HEK293 (cell line): ENCODE results near the gene EXOSC5.
A peak's percentile ranks its signal among the peaks of the same experiment; 100 is the strongest.

ENCODE experiments used
- GLIS2 ChIP-seq: fragments of 450-650 bp; formaldehyde crosslinking; IDR thresholded peaks from 2 replicates; pipeline ENCODE4 v1.5.1; 2016; ENCODE audit warnings: missing biosample characterization, missing genetic modification characterization
- IKZF3 ChIP-seq: fragments of 450-650 bp; IDR thresholded peaks from 2 replicates; pipeline ENCODE4 v1.5.0; 2018; ENCODE audit warnings: missing biosample characterization, mild to moderate bottlenecking, missing genetic modification characterization, moderate library complexity
- KLF9 ChIP-seq: fragments of 450-650 bp; formaldehyde crosslinking; IDR thresholded peaks from 2 replicates; pipeline ENCODE4 v1.5.1; 2016; ENCODE audit warnings: missing biosample characterization, missing genetic modification characterization, low read depth
- SCRT1 ChIP-seq: fragments of 450-650 bp; formaldehyde crosslinking; IDR thresholded peaks from 2 replicates; pipeline ENCODE4 v1.5.1; 2016; ENCODE audit warnings: missing biosample characterization, missing genetic modification characterization, borderline replicate concordance
- SCRT2 ChIP-seq: fragments of 450-650 bp; formaldehyde crosslinking; IDR thresholded peaks from 2 replicates; pipeline ENCODE4 v1.5.1; 2016; ENCODE audit warnings: missing biosample characterization, missing genetic modification characterization
- SP3 ChIP-seq: fragments of 450-650 bp; formaldehyde crosslinking; IDR thresholded peaks from 2 replicates; pipeline ENCODE4 v1.5.1; 2016; ENCODE audit warnings: missing biosample characterization, missing genetic modification characterization
- WT1 ChIP-seq: fragments of 450-650 bp; formaldehyde crosslinking; IDR thresholded peaks from 2 replicates; pipeline ENCODE4 v1.5.1; 2016; ENCODE audit warnings: missing biosample characterization, missing genetic modification characterization
- ZBTB20 ChIP-seq: fragments of 450-650 bp; formaldehyde crosslinking; IDR thresholded peaks from 2 replicates; pipeline ENCODE4 v1.5.1; 2016; ENCODE audit warnings: missing biosample characterization, missing genetic modification characterization
- ZBTB48 ChIP-seq: fragments of 450-650 bp; formaldehyde crosslinking; IDR thresholded peaks from 2 replicates; pipeline ENCODE4 v1.5.1; 2016; ENCODE audit warnings: missing biosample characterization, missing genetic modification characterization
- ZBTB8A ChIP-seq: fragments of 450-650 bp; formaldehyde crosslinking; IDR thresholded peaks from 2 replicates; pipeline ENCODE4 v1.5.1; 2016; ENCODE audit warnings: missing biosample characterization, missing genetic modification characterization
- ZFP3 ChIP-seq: fragments of 450-650 bp; formaldehyde crosslinking; IDR thresholded peaks from 2 replicates; pipeline ENCODE4 v1.5.1; 2016; ENCODE audit warnings: low read depth, missing biosample characterization, missing genetic modification characterization
- ZNF114 ChIP-seq: fragments of 450-650 bp; formaldehyde crosslinking; IDR thresholded peaks from 2 replicates; pipeline ENCODE4 v1.5.0; 2017; ENCODE audit warnings: missing biosample characterization, missing genetic modification characterization
- ZNF146 ChIP-seq: fragments of 450-650 bp; formaldehyde crosslinking; IDR thresholded peaks from 2 replicates; pipeline ENCODE4 v1.5.1; 2016; ENCODE audit warnings: missing biosample characterization, missing genetic modification characterization
- ZNF157 ChIP-seq: fragments of 450-650 bp; formaldehyde crosslinking; IDR thresholded peaks from 2 replicates; pipeline ENCODE4 v1.5.1; 2016; ENCODE audit warnings: missing biosample characterization, missing genetic modification characterization
- ZNF169 ChIP-seq: fragments of 450-650 bp; formaldehyde crosslinking; IDR thresholded peaks from 2 replicates; pipeline ENCODE4 v1.5.1; 2016; ENCODE audit warnings: missing biosample characterization, missing genetic modification characterization
- ZNF174 ChIP-seq: fragments of 450-650 bp; formaldehyde crosslinking; IDR thresholded peaks from 2 replicates; pipeline ENCODE4 v1.5.0; 2017; ENCODE audit warnings: missing biosample characterization, mild to moderate bottlenecking, missing genetic modification characterization
- ZNF175 ChIP-seq: fragments of 450-650 bp; formaldehyde crosslinking; IDR thresholded peaks from 2 replicates; pipeline ENCODE4 v1.5.1; 2016; ENCODE audit warnings: missing biosample characterization, missing genetic modification characterization
- ZNF23 ChIP-seq: fragments of 450-650 bp; formaldehyde crosslinking; IDR thresholded peaks from 2 replicates; pipeline ENCODE4 v1.5.1; 2016; ENCODE audit warnings: missing biosample characterization, missing genetic modification characterization, borderline replicate concordance
- ZNF274 ChIP-seq, 2 experiments: fragments of 200-500 bp in 1 of 2; fragments of 450-650 bp in 1 of 2; sonication (Bioruptor generic) in 1 of 2; formaldehyde crosslinking in 1 of 2; IDR thresholded peaks; 2 replicates each; pipeline versions ENCODE4 v1.5.1 to v1.6.1; 2014 to 2016; ENCODE audit warnings: borderline replicate concordance in 1 of 2, inconsistent platforms in 1 of 2, low read length in 1 of 2, missing biosample characterization in 1 of 2, missing genetic modification characterization in 1 of 2
- ZNF302 ChIP-seq: fragments of 450-650 bp; formaldehyde crosslinking; IDR thresholded peaks from 2 replicates; pipeline ENCODE4 v1.5.1; 2016; ENCODE audit warnings: missing biosample characterization, missing genetic modification characterization, low read depth
- ZNF335 ChIP-seq: fragments of 450-650 bp; formaldehyde crosslinking; conservative IDR thresholded peaks from 2 replicates; pipeline ENCODE4 v1.5.1; 2016; ENCODE audit warnings: missing biosample characterization, missing genetic modification characterization
- ZNF341 ChIP-seq: fragments of 450-650 bp; formaldehyde crosslinking; IDR thresholded peaks from 2 replicates; pipeline ENCODE4; 2016; ENCODE audit warnings: low read depth, missing biosample characterization, missing genetic modification characterization
- ZNF391 ChIP-seq: fragments of 450-650 bp; formaldehyde crosslinking; IDR thresholded peaks from 2 replicates; pipeline ENCODE4 v1.5.1; 2016; ENCODE audit warnings: low read depth, missing biosample characterization, missing genetic modification characterization, borderline replicate concordance
- ZNF404 ChIP-seq: fragments of 450-650 bp; formaldehyde crosslinking; IDR thresholded peaks from 2 replicates; pipeline ENCODE4 v1.5.1; 2017; ENCODE audit warnings: missing biosample characterization, missing genetic modification characterization
- ZNF433 ChIP-seq: fragments of 450-650 bp; formaldehyde crosslinking; IDR thresholded peaks from 2 replicates; pipeline ENCODE4 v1.5.1; 2016; ENCODE audit warnings: missing biosample characterization, missing genetic modification characterization, low read depth
- ZNF561 ChIP-seq: fragments of 450-650 bp; IDR thresholded peaks from 2 replicates; pipeline ENCODE4 v1.5.1; 2018; ENCODE audit warnings: missing biosample characterization, missing genetic modification characterization, borderline replicate concordance
- ZNF777 ChIP-seq: fragments of 450-650 bp; formaldehyde crosslinking; IDR thresholded peaks from 2 replicates; pipeline ENCODE4 v1.5.1; 2017; ENCODE audit warnings: missing biosample characterization, missing genetic modification characterization, borderline replicate concordance
- TF ChIP-seq, protein P1 (sequence below): fragments of 450-650 bp; formaldehyde crosslinking; IDR thresholded peaks from 2 replicates; pipeline ENCODE4 v1.5.1; 2016; ENCODE audit warnings: missing biosample characterization, missing genetic modification characterization
- TF ChIP-seq, protein P2 (sequence below): fragments of 450-650 bp; formaldehyde crosslinking; IDR thresholded peaks from 2 replicates; pipeline ENCODE4 v1.5.1; 2016; ENCODE audit warnings: missing biosample characterization, missing genetic modification characterization
- TF ChIP-seq, protein P3 (sequence below): fragments of 450-650 bp; IDR thresholded peaks from 2 replicates; pipeline ENCODE4 v1.5.1; 2018; ENCODE audit warnings: missing biosample characterization, missing genetic modification characterization
- TF ChIP-seq, protein P4 (sequence below): fragments of 450-650 bp; formaldehyde crosslinking; IDR thresholded peaks from 2 replicates; pipeline ENCODE4 v1.5.1; 2016; ENCODE audit warnings: missing biosample characterization, missing genetic modification characterization, low read depth
- TF ChIP-seq, protein P5 (sequence below): fragments of 450-650 bp; formaldehyde crosslinking; IDR thresholded peaks from 2 replicates; pipeline ENCODE4; 2016; ENCODE audit warnings: missing biosample characterization, missing genetic modification characterization

Gene EXOSC5

DNA sequence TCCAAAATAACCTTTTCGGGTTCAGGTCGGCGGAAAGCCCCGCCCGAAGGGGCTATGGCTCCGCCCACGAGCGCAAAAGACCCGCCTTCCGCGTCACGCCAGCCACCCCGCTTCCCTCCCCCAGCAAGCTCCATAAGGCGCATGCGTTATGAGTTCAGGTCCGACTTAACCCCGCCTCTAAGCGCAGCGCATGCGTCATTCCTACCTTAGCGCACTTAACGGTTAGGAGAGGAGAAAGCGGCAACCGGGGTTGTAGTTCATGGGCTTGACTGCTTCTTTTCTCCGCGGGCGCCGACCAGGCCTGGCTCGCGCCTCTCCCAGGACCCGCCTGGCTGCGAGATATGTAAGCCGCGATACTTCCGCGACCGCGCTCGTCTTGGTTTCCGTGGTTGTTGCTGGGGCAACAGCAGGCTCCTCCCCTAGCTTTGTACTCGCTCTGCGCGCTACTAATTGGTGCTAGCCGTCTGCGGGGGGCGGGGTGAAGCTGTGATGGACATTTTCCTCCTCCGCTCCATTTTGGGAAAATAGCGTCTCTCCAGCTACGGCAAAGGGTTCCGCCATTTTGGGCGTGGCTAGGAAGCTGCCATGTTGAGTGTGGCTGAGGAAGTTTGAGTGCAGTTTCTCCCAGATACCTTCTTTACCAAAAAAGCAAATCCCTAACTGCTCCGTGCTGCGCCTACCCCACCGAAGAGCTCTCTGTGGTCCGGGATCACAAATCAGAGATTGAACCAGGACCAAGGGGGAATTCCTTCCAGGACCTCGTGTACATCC, 33.2 kb downstream of the EXOSC5 start, which contains the start of gene B9D2 (continued):
- TF ChIP-seq, protein P1, sequence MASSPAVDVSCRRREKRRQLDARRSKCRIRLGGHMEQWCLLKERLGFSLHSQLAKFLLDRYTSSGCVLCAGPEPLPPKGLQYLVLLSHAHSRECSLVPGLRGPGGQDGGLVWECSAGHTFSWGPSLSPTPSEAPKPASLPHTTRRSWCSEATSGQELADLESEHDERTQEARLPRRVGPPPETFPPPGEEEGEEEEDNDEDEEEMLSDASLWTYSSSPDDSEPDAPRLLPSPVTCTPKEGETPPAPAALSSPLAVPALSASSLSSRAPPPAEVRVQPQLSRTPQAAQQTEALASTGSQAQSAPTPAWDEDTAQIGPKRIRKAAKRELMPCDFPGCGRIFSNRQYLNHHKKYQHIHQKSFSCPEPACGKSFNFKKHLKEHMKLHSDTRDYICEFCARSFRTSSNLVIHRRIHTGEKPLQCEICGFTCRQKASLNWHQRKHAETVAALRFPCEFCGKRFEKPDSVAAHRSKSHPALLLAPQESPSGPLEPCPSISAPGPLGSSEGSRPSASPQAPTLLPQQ (tag by site-specific recombination) = peak; percentile 13; the same call in 1 of the 2 replicates
- TF ChIP-seq ZNF777 (tag by site-specific recombination) (no peak), ZNF169 (tag by site-specific recombination) (no peak), ZNF146 (no peak), SCRT2 (tag by site-specific recombination) (no peak), SCRT1 (no peak), ZFP3 (tag by site-specific recombination) (no peak), ZNF404 (tag by site-specific recombination) (no peak), ZBTB8A (no peak), GLIS2 (tag by site-specific recombination) (peak; percentile 79), KLF9 (tag by site-specific recombination) (peak; percentile 87), ZNF391 (no peak), WT1 (tag by site-specific recombination) (no peak), ZNF175 (tag by site-specific recombination) (no peak), ZNF274 (IDR thresholded peaks at IDR 0.05; ENCODE audit: low read length) (no peak), ZNF274 (tag by site-specific recombination; IDR thresholded peaks at IDR 0.05; ENCODE audit: borderline replicate concordance) (no peak), ZNF302 (no peak), ZNF335 (tag by site-specific recombination) (peak; percentile 90), ZBTB48 (peak; percentile 93), IKZF3 (tag by site-specific recombination) (peak; percentile 66), ZNF341 (no peak), ZNF561 (tag by site-specific recombination) (no peak), ZNF174 (tag by site-specific recombination) (no peak), ZNF23 (tag by site-specific recombination) (no peak), ZNF433 (no peak), ZNF157 (tag by site-specific recombination) (no peak), SP3 (peak; percentile 91), ZBTB20 (peak; percentile 40; the same call in 1 of the 2 replicates), ZNF114 (tag by site-specific recombination) (no peak)
- TF ChIP-seq, protein P2, sequence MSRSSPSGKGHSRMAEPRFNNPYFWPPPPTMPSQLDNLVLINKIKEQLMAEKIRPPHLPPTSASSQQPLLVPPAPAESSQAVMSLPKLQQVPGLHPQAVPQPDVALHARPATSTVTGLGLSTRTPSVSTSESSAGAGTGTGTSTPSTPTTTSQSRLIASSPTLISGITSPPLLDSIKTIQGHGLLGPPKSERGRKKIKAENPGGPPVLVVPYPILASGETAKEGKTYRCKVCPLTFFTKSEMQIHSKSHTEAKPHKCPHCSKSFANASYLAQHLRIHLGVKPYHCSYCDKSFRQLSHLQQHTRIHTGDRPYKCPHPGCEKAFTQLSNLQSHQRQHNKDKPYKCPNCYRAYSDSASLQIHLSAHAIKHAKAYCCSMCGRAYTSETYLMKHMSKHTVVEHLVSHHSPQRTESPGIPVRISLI (tag by site-specific recombination) = no peak
- TF ChIP-seq, protein P3, sequence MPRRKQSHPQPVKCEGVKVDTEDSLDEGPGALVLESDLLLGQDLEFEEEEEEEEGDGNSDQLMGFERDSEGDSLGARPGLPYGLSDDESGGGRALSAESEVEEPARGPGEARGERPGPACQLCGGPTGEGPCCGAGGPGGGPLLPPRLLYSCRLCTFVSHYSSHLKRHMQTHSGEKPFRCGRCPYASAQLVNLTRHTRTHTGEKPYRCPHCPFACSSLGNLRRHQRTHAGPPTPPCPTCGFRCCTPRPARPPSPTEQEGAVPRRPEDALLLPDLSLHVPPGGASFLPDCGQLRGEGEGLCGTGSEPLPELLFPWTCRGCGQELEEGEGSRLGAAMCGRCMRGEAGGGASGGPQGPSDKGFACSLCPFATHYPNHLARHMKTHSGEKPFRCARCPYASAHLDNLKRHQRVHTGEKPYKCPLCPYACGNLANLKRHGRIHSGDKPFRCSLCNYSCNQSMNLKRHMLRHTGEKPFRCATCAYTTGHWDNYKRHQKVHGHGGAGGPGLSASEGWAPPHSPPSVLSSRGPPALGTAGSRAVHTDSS (tag by site-specific recombination) = no peak
- TF ChIP-seq, protein P4, sequence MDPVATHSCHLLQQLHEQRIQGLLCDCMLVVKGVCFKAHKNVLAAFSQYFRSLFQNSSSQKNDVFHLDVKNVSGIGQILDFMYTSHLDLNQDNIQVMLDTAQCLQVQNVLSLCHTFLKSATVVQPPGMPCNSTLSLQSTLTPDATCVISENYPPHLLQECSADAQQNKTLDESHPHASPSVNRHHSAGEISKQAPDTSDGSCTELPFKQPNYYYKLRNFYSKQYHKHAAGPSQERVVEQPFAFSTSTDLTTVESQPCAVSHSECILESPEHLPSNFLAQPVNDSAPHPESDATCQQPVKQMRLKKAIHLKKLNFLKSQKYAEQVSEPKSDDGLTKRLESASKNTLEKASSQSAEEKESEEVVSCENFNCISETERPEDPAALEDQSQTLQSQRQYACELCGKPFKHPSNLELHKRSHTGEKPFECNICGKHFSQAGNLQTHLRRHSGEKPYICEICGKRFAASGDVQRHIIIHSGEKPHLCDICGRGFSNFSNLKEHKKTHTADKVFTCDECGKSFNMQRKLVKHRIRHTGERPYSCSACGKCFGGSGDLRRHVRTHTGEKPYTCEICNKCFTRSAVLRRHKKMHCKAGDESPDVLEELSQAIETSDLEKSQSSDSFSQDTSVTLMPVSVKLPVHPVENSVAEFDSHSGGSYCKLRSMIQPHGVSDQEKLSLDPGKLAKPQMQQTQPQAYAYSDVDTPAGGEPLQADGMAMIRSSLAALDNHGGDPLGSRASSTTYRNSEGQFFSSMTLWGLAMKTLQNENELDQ (tag by site-specific recombination) = no peak
- TF ChIP-seq, protein P5, sequence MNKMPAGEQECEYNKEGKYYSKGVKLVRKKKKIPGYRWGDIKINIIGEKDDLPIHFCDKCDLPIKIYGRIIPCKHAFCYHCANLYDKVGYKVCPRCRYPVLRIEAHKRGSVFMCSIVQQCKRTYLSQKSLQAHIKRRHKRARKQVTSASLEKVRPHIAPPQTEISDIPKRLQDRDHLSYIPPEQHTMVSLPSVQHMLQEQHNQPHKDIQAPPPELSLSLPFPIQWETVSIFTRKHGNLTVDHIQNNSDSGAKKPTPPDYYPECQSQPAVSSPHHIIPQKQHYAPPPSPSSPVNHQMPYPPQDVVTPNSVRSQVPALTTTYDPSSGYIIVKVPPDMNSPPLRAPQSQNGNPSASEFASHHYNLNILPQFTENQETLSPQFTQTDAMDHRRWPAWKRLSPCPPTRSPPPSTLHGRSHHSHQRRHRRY = no peak
